A673 (cell line): ENCODE measurements around the gene DENND1A. TPM values are rescaled to one million over a fixed set of nuclear protein-coding genes. Genes with fewer than 3 reads are reported as not detected.
A peak's percentile ranks its signal among the peaks of the same experiment; 100 is the strongest.

Experiments
- BruUV-seq: library from RNA; stranded (reverse); fragments of 400-500 nt; replicated peaks from 2 replicates; lab custom pipeline; 2021; lab: Mats Ljungman, UMichigan
- CTCF ChIA-PET: fragments of 300-600 bp; sonication (Branson Sonifier 250); formaldehyde crosslinking; loops from one replicate; lab custom pipeline; 2022; ENCODE audit warnings: antibody characterized with exemption; lab: Charles Lee
- POLR2A ChIA-PET: fragments of 300-600 bp; sonication (Branson Sonifier 250); formaldehyde crosslinking; loops from one replicate; lab custom pipeline; 2022; ENCODE audit warnings: antibody characterized with exemption; ENCODE audit not compliant: low non-redundant PET; lab: Charles Lee
- DNase-seq: peaks from one replicate; pipeline ENCODE4 v3.0.0-alpha.2; 2015; ENCODE audit warnings: low spot score
- H3K27ac ChIP-seq: fragments of 200-600 bp; sonication (generic); 2 replicates; pipeline ENCODE4 v1.5.1; 2016; ENCODE audit warnings: mixed run types, low read depth, mild to moderate bottlenecking, mixed read lengths, antibody characterized with exemption, low read length; ENCODE audit not compliant: poor library complexity, severe bottlenecking
- H3K27me3 ChIP-seq: fragments of 200-600 bp; sonication (generic); replicated peaks from 2 replicates; pipeline ENCODE4 v1.6.1; 2017; ENCODE audit warnings: mixed run types, low read depth, mild to moderate bottlenecking, mixed read lengths, antibody characterized with exemption, low read length; ENCODE audit not compliant: insufficient read depth, poor library complexity
- H3K36me3 ChIP-seq: fragments of 200-600 bp; sonication (generic); 2 replicates; pipeline ENCODE4 v1.6.1; 2016; ENCODE audit warnings: mixed run types, mild to moderate bottlenecking, mixed read lengths, antibody characterized with exemption, low read length; ENCODE audit not compliant: insufficient read depth, poor library complexity, severe bottlenecking
- H3K4me1 ChIP-seq: fragments of 200-600 bp; sonication (generic); 2 replicates; pipeline ENCODE4 v1.6.1; 2017; ENCODE audit warnings: mixed run types, mild to moderate bottlenecking, mixed read lengths, antibody characterized with exemption, low read length; ENCODE audit not compliant: insufficient read depth, poor library complexity, severe bottlenecking
- H3K4me3 ChIP-seq: fragments of 200-600 bp; sonication (generic); 2 replicates; pipeline ENCODE4 v1.5.1; 2016; ENCODE audit warnings: low read depth, mixed run types, mild to moderate bottlenecking, mixed read lengths, low read length; ENCODE audit not compliant: poor library complexity, severe bottlenecking
- H3K9me3 ChIP-seq: fragments of 200-600 bp; sonication (generic); 2 replicates; pipeline ENCODE4 v1.6.1; 2016; ENCODE audit warnings: mixed run types, low read depth, mild to moderate bottlenecking, mixed read lengths, antibody characterized with exemption, low read length; ENCODE audit not compliant: poor library complexity, severe bottlenecking
- CTCF ChIP-seq: fragments of 300-800, 200-600 bp; sonication (generic); conservative IDR thresholded peaks from 2 replicates; pipeline ENCODE4 v1.5.1; 2017; ENCODE audit warnings: low read depth, mild to moderate bottlenecking, antibody characterized with exemption, low read length, moderate library complexity, mixed read lengths
- EZH2 ChIP-seq: fragments of 200-600 bp; sonication (generic); IDR thresholded peaks from 2 replicates; pipeline ENCODE4 v1.6.1; 2017; ENCODE audit warnings: borderline replicate concordance, low read depth, mild to moderate bottlenecking, mixed read lengths, antibody characterized with exemption, low read length; ENCODE audit not compliant: poor library complexity, severe bottlenecking
- intact Hi-C: fragments of 100-400 bp; cut with micrococcal nuclease; formaldehyde crosslinking; loops from one replicate; pipeline ENCODE4 v1.10.0; 2022; ENCODE audit not compliant: unreplicated experiment
- total RNA-seq: library from RNA; stranded (reverse); gene quantifications from 2 replicates; pipeline ENCODE4 v1.2.3, GENCODE V29; 2021

The DENND1A gene
- total RNA-seq, 1 experiment from 2014 or later: 12.0 TPM

GRCh38 chr9:123933440-123934212 lies 3.7 kb upstream of the DENND1A start:
- CTCF ChIA-PET: no interaction called here

GRCh38 chr9:123929177-123929869 lies 603 bp downstream of the DENND1A start:
- TF ChIP-seq EZH2 (no peak), CTCF (no peak)
- H3K27me3 ChIP-seq: peaks cover 22% of the 10 kb centered on the region
- no peaks in the 10 kb centered on the region for H3K36me3 ChIP-seq
- ChIA-PET POLR2A (no interaction called here), CTCF (no interaction called here)
- H3K27ac ChIP-seq: no peak overlapping the region
- H3K4me1 ChIP-seq: peaks cover 44% of the 10 kb centered on the region
- DNase-seq: no peak
- intact Hi-C loops: no loop called here
- H3K9me3 ChIP-seq: no peaks in the 10 kb centered on the region
- no TSS peak for BruUV-seq
- H3K4me3 ChIP-seq: peak overlapping the region; percentile 61

More at GRCh38 chr9:123933440-123934212, 3.7 kb upstream of the DENND1A start:
- POLR2A ChIA-PET: no interaction called here
- no TSS peak for BruUV-seq
- DNase-seq: no peak
- Histone ChIP-seq H3K4me1 (peaks cover 8% of the 10 kb centered on the region), H3K36me3 (no peaks in the 10 kb centered on the region), H3K4me3 (no peak overlapping the region), H3K27me3 (peaks cover 45% of the 10 kb centered on the region), H3K27ac (no peak overlapping the region), H3K9me3 (peaks cover 6% of the 10 kb centered on the region)
- TF ChIP-seq CTCF (no peak), EZH2 (no peak)
- intact Hi-C loops: no loop called here

GRCh38 chr9:123928533-123929176 lies 1.3 kb downstream of the DENND1A start:
- H3K27ac ChIP-seq: no peak overlapping the region
- DNase-seq: peak; percentile 8

More at GRCh38 chr9:123928533-123929176, 1.3 kb downstream of the DENND1A start:
- TF ChIP-seq CTCF (no peak), EZH2 (no peak)
- peaks cover 16% of the 10 kb centered on the region for H3K27me3 ChIP-seq
- ChIA-PET POLR2A (no interaction called here), CTCF (no interaction called here)
- intact Hi-C loops: no loop called here
- no peaks in the 10 kb centered on the region for H3K9me3 ChIP-seq
- H3K4me3 ChIP-seq: peak overlapping the region; percentile 61
- H3K4me1 ChIP-seq: peaks cover 44% of the 10 kb centered on the region
- BruUV-seq: no TSS peak
- H3K36me3 ChIP-seq: no peaks in the 10 kb centered on the region
